GM19238 (cell line): ENCODE measurements around the gene PHACTR4.
"Not testable (repeated sequence)": the region's sequence is repeated elsewhere in the genome, so short reads cannot be mapped to it uniquely, and the experiment has no call there.

Experiments used
- DNase-seq: peaks from one replicate; pipeline ENCODE4 v3.0.0; 2011; ENCODE audit warnings: low spot score; ENCODE audit not compliant: insufficient read length

PHACTR4 gene

GRCh38 chr1:28494737-28495136 lies 125.2 kb downstream of the PHACTR4 start:
- DNase-seq = no peak

- DNase-seq = no peak
Measured at GRCh38 chr1:28499553-28499952, 130.0 kb downstream of the PHACTR4 start.

GRCh38 chr1:28501925-28502324 lies 132.4 kb downstream of the PHACTR4 start:
- no peak for DNase-seq

- no peak for DNase-seq
Measured at GRCh38 chr1:28503117-28503516, 133.6 kb downstream of the PHACTR4 start.

- peak; percentile 89 for DNase-seq
Measured at GRCh38 chr1:28505406-28506187, 136.1 kb downstream of the PHACTR4 start, which contains the start of gene RCC1. TSS of gene RCC1 (plus strand) at chr1:28506043. CDS start at chr1:28529867, 23,824 bp downstream.

- DNase-seq = no peak
Measured at GRCh38 chr1:28506907-28507246, 137.3 kb downstream of the PHACTR4 start.

- DNase-seq = no peak
Measured at GRCh38 chr1:28507247-28507645, 137.7 kb downstream of the PHACTR4 start.

- DNase-seq = no peak
Measured at GRCh38 chr1:28507646-28508434, 138.3 kb downstream of the PHACTR4 start.

- DNase-seq = no peak
Measured at GRCh38 chr1:28508435-28508754, 138.9 kb downstream of the PHACTR4 start.

GRCh38 chr1:28509705-28510272 lies 140.2 kb downstream of the PHACTR4 start:
- no peak for DNase-seq

GRCh38 chr1:28510273-28510969 lies 140.9 kb downstream of the PHACTR4 start:
- DNase-seq = no peak

- no peak for DNase-seq
Measured at GRCh38 chr1:28510970-28511440, 141.5 kb downstream of the PHACTR4 start.

- DNase-seq = no peak
Measured at GRCh38 chr1:28512058-28512611, 142.6 kb downstream of the PHACTR4 start.

- not testable (repeated sequence) for DNase-seq
Measured at GRCh38 chr1:28514445-28514933, 144.9 kb downstream of the PHACTR4 start.

GRCh38 chr1:28516518-28516956 lies 147.0 kb downstream of the PHACTR4 start:
- no peak for DNase-seq

- no peak for DNase-seq
Measured at GRCh38 chr1:28517649-28517999, 148.1 kb downstream of the PHACTR4 start.

GRCh38 chr1:28518000-28518744 lies 148.6 kb downstream of the PHACTR4 start:
- DNase-seq = peak; percentile 89

- peak; percentile 26 for DNase-seq
Measured at GRCh38 chr1:28518745-28519341, 149.3 kb downstream of the PHACTR4 start.

- no peak for DNase-seq
Measured at GRCh38 chr1:28519946-28520725, 150.6 kb downstream of the PHACTR4 start.
